ENCODE results near the gene SPINK2. TPM values are rescaled to one million over a fixed set of nuclear protein-coding genes. Genes with fewer than 3 reads are reported as not detected.

Gene SPINK2
- total RNA-seq, 1 experiment from 2014 or later: not detected

- H3K27ac ChIP-seq (ENCODE audit: low read length): no peak overlapping the region
- ChIA-PET CTCF (no interaction called here), POLR2A (no interaction called here)
- no peaks in the 10 kb centered on the region for H3K4me1 ChIP-seq (ENCODE audit: control insufficient read depth, insufficient read depth, low read length)
- H3K27me3 ChIP-seq (ENCODE audit: control insufficient read depth, insufficient read depth, low read length): no peaks in the 10 kb centered on the region
- no peaks in the 10 kb centered on the region for H3K36me3 ChIP-seq (ENCODE audit: control insufficient read depth, insufficient read depth, low read length)
- TF ChIP-seq POLR2AphosphoS5 (IDR thresholded peaks at IDR 0.05; ENCODE audit: low read depth, low read length) (no peak), SIN3A (IDR thresholded peaks at IDR 0.05; ENCODE audit: borderline replicate concordance, insufficient read depth, low read depth, low read length) (no peak), REST (IDR thresholded peaks at IDR 0.05; ENCODE audit: insufficient read depth in 1 of 2, low read depth in 2 of 2, low read length in 1 of 2) (no peak), CTCF (IDR thresholded peaks at IDR 0.05) (no peak)
- no peak overlapping the region for H3K4me3 ChIP-seq (ENCODE audit: low read depth in 2 of 2, low read length in 2 of 2)
- no peaks in the 10 kb centered on the region for H3K9me3 ChIP-seq (ENCODE audit: control insufficient read depth, insufficient read depth, low read depth, low read length)
- intact Hi-C loops (cut with micrococcal nuclease; ENCODE audit: unreplicated experiment) (no loop called here), in situ Hi-C loops (cut with HindIII; ENCODE audit: low pct_unique_long_range_greater_than_20kb, low sequenced_read_pairs) (no loop called here)
- ATAC-seq (no peak), DNase-seq (ENCODE audit: low read depth, low spot score) (no peak)
- BruUV-seq (replicated peaks): no TSS peak
Measured at GRCh38 chr4:56828784-56829535, 7.5 kb upstream of the SPINK2 start.

- H3K4me3 ChIP-seq (ENCODE audit: low read depth in 2 of 2, low read length in 2 of 2): no peak overlapping the region
- H3K9me3 ChIP-seq (ENCODE audit: control insufficient read depth, insufficient read depth, low read depth, low read length): no peaks in the 10 kb centered on the region
- in situ Hi-C loops (cut with HindIII; ENCODE audit: low pct_unique_long_range_greater_than_20kb, low sequenced_read_pairs) (no loop called here), intact Hi-C loops (cut with micrococcal nuclease; ENCODE audit: unreplicated experiment) (no loop called here)
- ATAC-seq: no peak
- TF ChIP-seq REST (IDR thresholded peaks at IDR 0.05; ENCODE audit: insufficient read depth in 1 of 2, low read depth in 2 of 2, low read length in 1 of 2): no peak
- no peak for TF ChIP-seq POLR2AphosphoS5 (IDR thresholded peaks at IDR 0.05; ENCODE audit: low read depth, low read length)
- no peak for TF ChIP-seq SIN3A (IDR thresholded peaks at IDR 0.05; ENCODE audit: borderline replicate concordance, insufficient read depth, low read depth, low read length)
- no peaks in the 10 kb centered on the region for H3K27me3 ChIP-seq (ENCODE audit: control insufficient read depth, insufficient read depth, low read length)
- CTCF ChIA-PET: interaction anchor here (0.7 kb wide), 1 partner anchor 386 kb away, joined by 16 read pairs; no protein-coding TSS in a partner anchor
- DNase-seq (ENCODE audit: low read depth, low spot score): no peak
- POLR2A ChIA-PET: no interaction called here
- no peak overlapping the region for H3K27ac ChIP-seq (ENCODE audit: low read length)
- H3K36me3 ChIP-seq (ENCODE audit: control insufficient read depth, insufficient read depth, low read length): no peaks in the 10 kb centered on the region
- no peaks in the 10 kb centered on the region for H3K4me1 ChIP-seq (ENCODE audit: control insufficient read depth, insufficient read depth, low read length)
- BruUV-seq (replicated peaks): no TSS peak
Measured at GRCh38 chr4:56823933-56824600, 2.6 kb upstream of the SPINK2 start.
